NCI-H446 treated with DMSO at 0.1 percent for 48 hours (cell line): ENCODE data around the gene EVI5.

ENCODE experiments used
- DNase-seq: peaks from one replicate; lab custom pipeline; 2025; lab: John Stamatoyannopoulos, UW

Gene EVI5

GRCh38 chr1:92784639-92785500 is at the start of gene EVI5:
TSS of gene EVI5 (minus strand) at chr1:92785108. CDS start at chr1:92736546, 48,562 bp downstream.
- DNase-seq, result peak; percentile 97

GRCh38 chr1:92834617-92835016 is 49.7 kb upstream of the EVI5 start:
- no peak for DNase-seq

- DNase-seq, result no peak
Observed at GRCh38 chr1:92833840-92834239, 48.9 kb upstream of the EVI5 start.

GRCh38 chr1:92832537-92833114 is 47.7 kb upstream of the EVI5 start:
- DNase-seq, result no peak

- DNase-seq, result peak; percentile 95
Observed at GRCh38 chr1:92831762-92832536, 47.0 kb upstream of the EVI5 start, which contains the start of gene RPL5. TSS of gene RPL5 (plus strand) at chr1:92832040. CDS start at chr1:92832115, 75 bp downstream.

GRCh38 chr1:92831368-92831761 is 46.5 kb upstream of the EVI5 start:
- no peak for DNase-seq

- DNase-seq, result no peak
Observed at GRCh38 chr1:92826792-92827191, 41.9 kb upstream of the EVI5 start.

- no peak for DNase-seq
Observed at GRCh38 chr1:92822879-92823278, 38.0 kb upstream of the EVI5 start.

GRCh38 chr1:92820551-92820950 is 35.6 kb upstream of the EVI5 start:
- no peak for DNase-seq

- no peak for DNase-seq
Observed at GRCh38 chr1:92820024-92820423, 35.1 kb upstream of the EVI5 start.

- DNase-seq, result no peak
Observed at GRCh38 chr1:92817986-92818764, 33.3 kb upstream of the EVI5 start.

GRCh38 chr1:92817137-92817697 is 32.3 kb upstream of the EVI5 start:
- no peak for DNase-seq

GRCh38 chr1:92816732-92817131 is 31.8 kb upstream of the EVI5 start:
- no peak for DNase-seq

- DNase-seq, result no peak
Observed at GRCh38 chr1:92808381-92808780, 23.5 kb upstream of the EVI5 start.

- no peak for DNase-seq
Observed at GRCh38 chr1:92805216-92805615, 20.3 kb upstream of the EVI5 start.

GRCh38 chr1:92804721-92805201 is 19.9 kb upstream of the EVI5 start:
- no peak for DNase-seq

- DNase-seq, result no peak
Observed at GRCh38 chr1:92803140-92803887, 18.4 kb upstream of the EVI5 start.

GRCh38 chr1:92797961-92798360 is 13.1 kb upstream of the EVI5 start:
- no peak for DNase-seq

- DNase-seq, result no peak
Observed at GRCh38 chr1:92797297-92797696, 12.4 kb upstream of the EVI5 start.

GRCh38 chr1:92795166-92795565 is 10.3 kb upstream of the EVI5 start:
- no peak for DNase-seq

GRCh38 chr1:92792340-92792782 is 7.5 kb upstream of the EVI5 start:
- no peak for DNase-seq
